Skeletal muscle cell (primary cell): Measurements from ENCODE around the gene ACBD6.

Source experiments
- DNase-seq: peaks from one replicate; pipeline ENCODE4 v3.0.0-alpha.2; 2010; ENCODE audit warnings: low read depth
- H3K4me3 ChIP-seq: 2 replicates; pipeline ENCODE4 v1.5.1; 2011; ENCODE audit warnings: low read depth, mild to moderate bottlenecking, control low read depth, low read length, moderate library complexity

Gene ACBD6

DNA sequence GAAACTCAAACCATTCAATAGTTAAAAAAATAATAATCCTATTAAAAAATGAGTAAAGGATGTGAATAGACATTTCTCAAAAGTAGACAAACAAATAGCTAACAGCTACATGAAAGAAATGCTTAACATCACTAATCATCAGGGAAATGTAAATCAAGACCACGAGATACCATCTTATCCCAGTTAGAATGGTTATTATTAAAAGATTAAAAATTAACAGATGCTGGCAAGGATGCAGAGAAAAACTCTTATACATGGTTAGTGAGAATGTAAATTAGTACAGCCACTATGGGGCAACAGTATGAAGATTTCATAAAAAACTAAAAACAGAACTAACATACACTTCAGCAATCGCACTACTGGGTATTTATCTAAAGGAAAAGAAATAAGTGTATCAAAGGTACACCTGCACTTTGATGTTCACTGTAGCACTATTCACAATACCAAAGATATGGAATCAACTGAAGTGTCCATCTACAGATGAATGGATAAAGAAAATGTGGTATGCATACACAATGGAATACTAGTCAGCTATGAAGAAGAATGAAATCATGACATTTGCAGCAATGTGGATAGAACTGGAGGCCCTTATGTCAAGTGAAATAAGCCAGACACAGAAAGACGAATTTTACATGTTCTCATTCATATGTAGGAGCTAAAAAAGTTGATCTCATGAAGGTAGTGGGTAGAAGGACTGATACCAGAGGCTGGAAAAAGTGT is 117.9 kb downstream of the ACBD6 start:
- H3K4me3 ChIP-seq, result no peak overlapping the region
- DNase-seq, result no peak

DNA sequence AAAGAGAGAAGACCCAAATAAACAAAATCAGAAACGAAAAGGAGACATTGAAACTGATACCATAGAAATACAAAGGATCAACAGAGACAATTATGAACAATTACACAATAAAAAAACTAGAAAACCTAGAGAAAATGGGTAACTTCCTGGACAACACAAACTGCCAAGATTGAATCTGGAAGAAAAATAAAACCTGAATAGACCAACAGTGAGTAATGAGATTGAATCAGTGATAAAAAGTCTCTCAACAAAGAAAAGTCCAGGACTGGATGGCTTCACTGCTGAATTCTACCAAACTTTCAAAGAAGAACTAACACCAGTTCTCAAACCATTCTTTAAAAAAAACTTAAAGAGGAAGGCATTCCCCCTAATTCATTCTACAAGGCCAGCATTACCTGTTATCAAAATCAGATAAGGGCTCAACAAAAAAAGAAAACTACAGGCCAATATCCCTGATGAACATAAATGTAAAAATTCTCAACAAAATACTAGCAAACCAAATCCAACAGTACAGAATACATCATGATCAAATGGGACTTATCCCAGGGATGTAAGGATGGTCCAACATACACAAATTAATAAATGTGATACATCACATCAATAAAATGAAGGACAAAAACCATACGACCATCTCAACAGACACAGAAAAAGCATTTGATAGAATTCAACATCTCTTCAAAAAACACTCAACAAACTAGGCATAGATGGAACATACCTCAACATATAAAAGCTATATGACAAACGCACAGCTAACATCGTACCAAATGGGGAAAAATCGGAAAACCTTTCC is 119.9 kb downstream of the ACBD6 start:
- no peak for DNase-seq
- no peak overlapping the region for H3K4me3 ChIP-seq

DNA sequence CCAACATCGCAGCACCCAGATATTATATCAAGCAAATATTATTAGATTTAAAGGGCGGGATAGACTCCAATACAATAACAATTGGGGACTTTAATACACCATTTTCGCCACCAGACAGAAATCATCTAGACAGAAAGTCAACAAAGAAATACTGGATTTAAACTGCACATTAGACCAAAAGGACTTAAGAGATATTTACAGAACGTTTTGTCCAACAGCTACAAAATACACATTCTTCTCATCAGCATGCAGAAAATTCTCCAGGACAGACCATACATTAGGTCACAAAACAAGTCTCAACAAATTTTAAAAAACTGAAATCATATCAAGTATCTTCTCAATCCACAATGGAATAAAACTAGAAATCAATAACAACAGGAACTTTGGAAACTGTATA is 121.2 kb downstream of the ACBD6 start:
- H3K4me3 ChIP-seq, result no peak overlapping the region
- DNase-seq, result no peak

DNA sequence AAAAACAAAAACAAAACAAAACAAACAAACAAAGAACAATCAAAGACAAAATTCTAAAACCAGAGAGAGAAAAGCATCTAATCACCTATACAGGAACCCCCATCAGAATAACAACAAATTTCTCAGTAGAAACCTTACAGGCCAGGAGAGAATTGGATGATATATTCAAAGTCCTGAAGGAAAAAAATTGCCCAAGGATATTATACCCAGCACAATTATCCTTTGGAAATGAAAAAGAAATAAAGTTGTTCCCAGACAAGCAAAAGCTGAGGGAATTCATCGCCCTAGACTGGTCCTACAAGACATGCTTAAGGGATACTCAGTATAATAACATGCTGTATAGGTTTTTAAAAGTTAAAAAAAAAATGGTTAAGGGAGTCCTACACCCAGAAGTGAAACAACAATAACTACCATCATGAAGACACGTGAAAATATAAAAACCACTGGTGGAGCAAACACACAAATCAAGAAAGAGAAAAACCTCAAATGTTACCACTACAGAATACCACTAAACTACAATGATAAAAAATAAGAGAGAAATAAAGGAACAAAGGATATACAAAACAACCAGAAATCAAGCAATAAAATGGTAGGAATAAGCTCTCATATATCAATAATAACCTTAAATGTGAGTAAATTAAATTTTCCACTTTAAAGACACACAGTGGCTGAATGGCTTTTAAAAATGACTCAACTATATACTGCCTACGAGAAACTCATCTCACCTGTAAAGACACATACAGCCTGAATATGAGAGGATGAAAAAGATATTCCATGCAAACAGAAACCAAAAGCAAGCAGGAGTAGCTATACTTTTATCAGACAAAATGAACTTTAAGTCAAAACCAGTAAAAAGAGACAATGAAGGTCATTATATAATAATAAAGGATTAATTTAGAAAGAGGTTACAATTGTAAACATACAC is 121.9 kb downstream of the ACBD6 start:
- no peak for DNase-seq
- no peak overlapping the region for H3K4me3 ChIP-seq

GRCh38 chr1:180376800-180377199 is 125.6 kb downstream of the ACBD6 start:
- DNase-seq, result no peak
- no peak overlapping the region for H3K4me3 ChIP-seq

DNA sequence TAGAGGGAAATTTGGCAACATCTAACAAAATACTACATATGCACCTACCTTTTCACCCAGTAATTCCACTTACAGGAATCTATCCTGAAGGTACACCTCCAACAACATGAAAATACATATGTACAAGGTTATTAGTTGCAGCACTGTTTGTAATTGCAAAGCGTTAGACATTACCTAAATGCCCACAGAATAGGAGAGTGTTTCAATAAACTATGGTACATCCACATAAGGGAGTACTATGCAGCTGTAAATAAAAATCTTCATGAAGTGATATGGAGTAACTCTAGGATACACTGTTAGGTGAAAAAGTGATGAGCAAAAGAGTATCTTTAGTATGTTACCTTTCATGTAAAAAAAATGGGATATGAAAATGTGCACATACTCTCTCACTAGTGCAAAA is 126.1 kb downstream of the ACBD6 start:
- DNase-seq, result no peak
- no peak overlapping the region for H3K4me3 ChIP-seq

DNA sequence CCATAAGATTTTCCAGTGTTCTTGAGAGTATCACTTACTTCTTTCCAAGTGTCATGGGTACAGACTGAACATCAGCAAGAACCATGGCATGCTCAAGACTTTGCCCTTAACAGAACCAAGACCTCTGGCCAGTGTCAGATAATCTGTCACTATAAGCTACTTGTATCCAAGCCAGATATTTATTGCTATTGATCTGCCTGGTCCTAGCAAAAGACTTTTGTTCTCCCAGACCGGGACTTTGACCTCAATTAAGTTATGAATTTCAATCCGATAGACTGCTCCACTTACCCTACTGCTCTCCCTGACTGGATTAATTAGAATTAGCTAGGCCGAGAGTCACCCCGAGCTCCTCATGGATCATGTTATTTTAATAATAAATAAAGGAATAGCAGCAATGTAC is 129.6 kb downstream of the ACBD6 start:
- no peak for DNase-seq
- H3K4me3 ChIP-seq, result no peak overlapping the region

DNA sequence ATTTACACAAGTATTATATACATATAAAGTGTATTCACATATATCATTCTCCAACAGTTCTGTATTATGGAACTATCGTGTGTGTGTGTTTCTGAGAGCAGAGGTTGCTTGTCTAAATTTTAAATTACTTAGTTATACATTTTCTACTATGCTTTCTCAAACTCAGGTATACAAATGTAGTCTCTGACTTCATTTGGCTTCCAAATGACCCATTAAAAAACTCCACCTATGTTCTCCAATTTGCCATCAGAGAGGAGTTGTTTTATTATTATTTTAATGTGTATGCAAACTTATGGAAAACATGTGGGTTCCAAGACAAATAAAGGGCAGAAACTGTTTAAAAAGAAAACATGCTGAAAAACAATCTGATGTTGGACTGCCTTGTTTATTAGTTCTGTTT is 131.8 kb downstream of the ACBD6 start:
- no peak for DNase-seq
- H3K4me3 ChIP-seq, result no peak overlapping the region

- no peak for DNase-seq
- no peak overlapping the region for H3K4me3 ChIP-seq
Observed at GRCh38 chr1:180370188-180370587, 132.2 kb downstream of the ACBD6 start.

DNA sequence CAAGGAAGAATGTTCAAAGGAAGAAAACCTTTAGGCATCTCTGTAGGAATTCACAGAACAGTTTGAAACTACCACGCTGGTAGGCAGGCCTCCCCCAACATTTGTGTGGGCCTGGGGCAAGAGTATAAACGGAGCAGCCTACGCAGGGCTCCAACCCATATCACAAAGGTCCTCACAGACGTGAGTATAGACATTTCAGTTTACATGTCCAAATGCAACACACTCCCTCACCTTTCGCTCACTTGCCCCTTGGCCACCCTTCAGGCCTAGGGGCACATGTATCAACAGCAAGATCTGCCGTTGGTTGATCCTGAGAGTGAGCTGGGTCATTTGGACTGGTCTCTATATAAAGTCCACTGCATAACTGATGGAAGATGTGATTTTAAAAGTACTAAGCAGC is 133.3 kb downstream of the ACBD6 start:
- no peak overlapping the region for H3K4me3 ChIP-seq
- no peak for DNase-seq

GRCh38 chr1:180366371-180367068 is 135.9 kb downstream of the ACBD6 start:
- DNase-seq, result no peak
- no peak overlapping the region for H3K4me3 ChIP-seq

GRCh38 chr1:180365039-180365438 is 137.3 kb downstream of the ACBD6 start:
- H3K4me3 ChIP-seq, result no peak overlapping the region
- DNase-seq, result no peak

GRCh38 chr1:180363246-180363995 is 139.0 kb downstream of the ACBD6 start:
- no peak for DNase-seq
- no peak overlapping the region for H3K4me3 ChIP-seq

- DNase-seq, result peak; percentile 8
- H3K4me3 ChIP-seq, result no peak overlapping the region
Observed at GRCh38 chr1:180360333-180361075, 141.9 kb downstream of the ACBD6 start.

DNA sequence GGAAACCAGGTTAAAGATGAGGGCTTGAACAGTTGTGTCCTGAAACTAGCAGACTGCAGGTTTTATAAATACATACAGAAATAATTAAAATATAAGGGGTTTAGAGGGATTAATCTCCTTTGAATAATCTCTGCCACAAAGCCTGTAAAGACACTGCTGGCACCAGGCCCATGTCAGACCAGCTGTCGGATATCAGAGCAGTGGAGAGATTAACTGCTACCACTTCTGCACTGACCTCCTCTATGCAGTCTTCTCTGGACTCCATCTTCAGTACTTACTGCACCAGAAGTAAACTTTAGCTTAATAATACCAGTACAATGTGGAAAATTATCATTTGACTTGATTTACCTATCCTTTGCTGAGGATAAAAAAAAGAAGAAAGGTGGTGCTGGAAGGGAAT is 143.7 kb downstream of the ACBD6 start:
- peak; percentile 18 for DNase-seq
- H3K4me3 ChIP-seq, result no peak overlapping the region

DNA sequence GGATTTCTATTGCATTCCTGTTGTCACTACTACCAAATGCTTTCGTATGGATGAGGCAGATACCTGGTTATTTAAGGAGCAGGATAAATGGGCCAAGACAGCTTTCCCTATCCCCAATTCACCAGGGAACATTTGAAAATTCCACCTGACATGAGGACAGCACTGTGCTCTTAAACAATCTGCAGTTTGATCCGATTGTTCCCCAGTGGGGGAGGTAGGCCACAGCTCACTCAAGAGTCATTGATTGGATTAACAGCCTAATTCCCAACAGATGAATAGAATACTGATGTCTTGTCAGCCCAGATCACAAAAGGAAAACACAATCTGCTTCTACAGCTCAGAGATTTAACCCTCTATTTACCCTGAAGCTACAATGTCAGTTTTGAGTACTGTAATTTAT is 148.4 kb downstream of the ACBD6 start:
- no peak overlapping the region for H3K4me3 ChIP-seq
- no peak for DNase-seq

GRCh38 chr1:180352588-180352987 is 149.8 kb downstream of the ACBD6 start:
- no peak overlapping the region for H3K4me3 ChIP-seq
- no peak for DNase-seq

DNA sequence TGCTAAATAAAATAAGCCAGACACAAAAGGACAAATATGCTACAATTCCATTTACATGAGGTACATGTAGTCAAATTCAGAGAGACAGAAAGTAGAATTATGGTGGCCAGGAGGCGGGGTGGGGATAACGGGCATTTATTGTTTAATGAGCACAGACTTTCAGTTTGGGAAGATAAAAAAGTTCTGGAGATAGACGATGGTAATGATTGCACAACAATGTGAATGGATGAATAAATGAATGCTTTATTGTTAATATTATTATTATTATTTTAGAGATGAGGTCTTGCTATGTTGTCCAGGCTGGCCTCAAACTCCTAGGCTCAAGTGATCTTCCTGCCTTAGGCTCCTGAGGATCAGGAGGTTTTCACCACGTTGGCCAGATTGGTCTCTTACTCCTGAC is 150.4 kb downstream of the ACBD6 start:
- DNase-seq, result no peak
- no peak overlapping the region for H3K4me3 ChIP-seq
